ELR (cell line): ENCODE measurements around the gene SSTR3.
A peak's percentile ranks its signal among the peaks of the same experiment; 100 is the strongest.
"Not testable (repeated sequence)": the region's sequence is repeated elsewhere in the genome, so short reads cannot be mapped to it uniquely, and the experiment has no call there.

Source experiments
- DNase-seq: peaks from one replicate; pipeline ENCODE4 v3.0.0-alpha.2; 2015; ENCODE audit warnings: low read depth

The SSTR3 gene

GRCh38 chr22:37212174-37212906 lies at the start of gene SSTR3:
SSTR3 (minus strand) TSS chr22:37212477; CDS start chr22:37207803, 4,674 bp downstream.
- no peak for DNase-seq

GRCh38 chr22:37260901-37261336 lies 48.6 kb upstream of the SSTR3 start:
- peak; percentile 76 for DNase-seq

- no peak for DNase-seq
These were observed 48.0 kb upstream of the SSTR3 start for GRCh38 chr22:37260155-37260795.

GRCh38 chr22:37259540-37260029 lies 47.3 kb upstream of the SSTR3 start:
- DNase-seq: peak; percentile 75

- DNase-seq: no peak
These were observed 46.6 kb upstream of the SSTR3 start for GRCh38 chr22:37258753-37259401.

GRCh38 chr22:37258005-37258752 lies 45.9 kb upstream of the SSTR3 start:
- DNase-seq: peak; percentile 37

- no peak for DNase-seq
These were observed 43.9 kb upstream of the SSTR3 start for GRCh38 chr22:37256075-37256726.

GRCh38 chr22:37255558-37256006 lies 43.3 kb upstream of the SSTR3 start:
- no peak for DNase-seq

- peak; percentile 66 for DNase-seq
These were observed 42.6 kb upstream of the SSTR3 start for GRCh38 chr22:37254867-37255233.

GRCh38 chr22:37254209-37254866 lies 42.1 kb upstream of the SSTR3 start:
- peak; percentile 93 for DNase-seq

GRCh38 chr22:37253126-37253660 lies 40.9 kb upstream of the SSTR3 start:
- peak; percentile 62 for DNase-seq

- not testable (repeated sequence) for DNase-seq
These were observed 39.6 kb upstream of the SSTR3 start for GRCh38 chr22:37251836-37252235.

GRCh38 chr22:37249986-37250385 lies 37.7 kb upstream of the SSTR3 start:
- no peak for DNase-seq

GRCh38 chr22:37248251-37248650 lies 36.0 kb upstream of the SSTR3 start:
- peak; percentile 62 for DNase-seq

- DNase-seq: no peak
These were observed 33.5 kb upstream of the SSTR3 start for GRCh38 chr22:37245740-37246139.

- no peak for DNase-seq
These were observed 32.8 kb upstream of the SSTR3 start for GRCh38 chr22:37244922-37245722.

GRCh38 chr22:37244114-37244921 lies 32.0 kb upstream of the SSTR3 start, which contains the start of gene RAC2:
RAC2 (minus strand) TSS chr22:37244269; CDS start chr22:37244148, 121 bp downstream.
- peak; percentile 84 for DNase-seq

- no peak for DNase-seq
These were observed 31.3 kb upstream of the SSTR3 start for GRCh38 chr22:37243402-37244113.
